Measurements from ENCODE around the gene SEMA3D. TPM values are rescaled to one million over a fixed set of nuclear protein-coding genes. Genes with fewer than 3 reads are reported as not detected.

SEMA3D gene
- total RNA-seq, 1 experiment from 2014 or later = 23.3 TPM

DNA sequence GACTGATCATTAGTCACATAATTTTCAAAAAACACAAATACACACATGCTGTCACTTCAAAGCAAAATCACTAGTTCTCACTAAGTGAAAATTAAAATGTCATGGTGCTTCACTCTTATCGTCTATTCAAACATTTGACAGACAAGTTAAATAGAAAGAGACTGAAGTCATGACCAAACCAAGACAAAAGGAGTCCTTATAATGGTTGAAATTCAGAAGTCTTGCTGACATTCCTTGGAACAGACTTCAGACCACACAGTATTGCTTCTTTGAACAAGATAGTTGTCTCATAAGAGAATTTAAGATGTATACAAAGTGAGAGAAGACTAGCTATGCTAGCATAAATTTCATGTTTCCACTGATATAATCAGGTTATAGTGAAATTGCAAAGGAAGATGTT lies 119.5 kb downstream of the SEMA3D start:
- Histone ChIP-seq H3K4me1 (ENCODE audit: insufficient read depth, low read length, poor library complexity, severe bottlenecking) (peaks cover 55% of the 10 kb centered on the region), H3K9me3 (ENCODE audit: low read depth, low read length, poor library complexity, severe bottlenecking) (no peaks in the 10 kb centered on the region), H3K27me3 (replicated peaks; ENCODE audit: insufficient read depth, low read depth, low read length, poor library complexity) (no peaks in the 10 kb centered on the region), H3K36me3 (ENCODE audit: insufficient read depth, low read length, poor library complexity, severe bottlenecking) (no peaks in the 10 kb centered on the region), H3K27ac (ENCODE audit: low read depth, low read length, poor library complexity, severe bottlenecking) (peak overlapping the region; percentile 76), H3K4me3 (ENCODE audit: low read depth, low read length, poor library complexity, severe bottlenecking) (no peak overlapping the region)
- ChIA-PET CTCF (no interaction called here), POLR2A (ENCODE audit: low non-redundant PET) (no interaction called here)
- intact Hi-C loops (cut with micrococcal nuclease; ENCODE audit: unreplicated experiment) = no loop called here
- no TSS peak for BruUV-seq (replicated peaks)
- no peak for DNase-seq (ENCODE audit: low spot score)
- TF ChIP-seq, protein P1, sequence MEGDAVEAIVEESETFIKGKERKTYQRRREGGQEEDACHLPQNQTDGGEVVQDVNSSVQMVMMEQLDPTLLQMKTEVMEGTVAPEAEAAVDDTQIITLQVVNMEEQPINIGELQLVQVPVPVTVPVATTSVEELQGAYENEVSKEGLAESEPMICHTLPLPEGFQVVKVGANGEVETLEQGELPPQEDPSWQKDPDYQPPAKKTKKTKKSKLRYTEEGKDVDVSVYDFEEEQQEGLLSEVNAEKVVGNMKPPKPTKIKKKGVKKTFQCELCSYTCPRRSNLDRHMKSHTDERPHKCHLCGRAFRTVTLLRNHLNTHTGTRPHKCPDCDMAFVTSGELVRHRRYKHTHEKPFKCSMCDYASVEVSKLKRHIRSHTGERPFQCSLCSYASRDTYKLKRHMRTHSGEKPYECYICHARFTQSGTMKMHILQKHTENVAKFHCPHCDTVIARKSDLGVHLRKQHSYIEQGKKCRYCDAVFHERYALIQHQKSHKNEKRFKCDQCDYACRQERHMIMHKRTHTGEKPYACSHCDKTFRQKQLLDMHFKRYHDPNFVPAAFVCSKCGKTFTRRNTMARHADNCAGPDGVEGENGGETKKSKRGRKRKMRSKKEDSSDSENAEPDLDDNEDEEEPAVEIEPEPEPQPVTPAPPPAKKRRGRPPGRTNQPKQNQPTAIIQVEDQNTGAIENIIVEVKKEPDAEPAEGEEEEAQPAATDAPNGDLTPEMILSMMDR (conservative IDR thresholded peaks at IDR 0.05; ENCODE audit: low read depth, low read length) = no peak
- TF ChIP-seq EZH2 (IDR thresholded peaks at IDR 0.05; ENCODE audit: borderline replicate concordance, low read depth, low read length, poor library complexity, severe bottlenecking) = no peak

DNA sequence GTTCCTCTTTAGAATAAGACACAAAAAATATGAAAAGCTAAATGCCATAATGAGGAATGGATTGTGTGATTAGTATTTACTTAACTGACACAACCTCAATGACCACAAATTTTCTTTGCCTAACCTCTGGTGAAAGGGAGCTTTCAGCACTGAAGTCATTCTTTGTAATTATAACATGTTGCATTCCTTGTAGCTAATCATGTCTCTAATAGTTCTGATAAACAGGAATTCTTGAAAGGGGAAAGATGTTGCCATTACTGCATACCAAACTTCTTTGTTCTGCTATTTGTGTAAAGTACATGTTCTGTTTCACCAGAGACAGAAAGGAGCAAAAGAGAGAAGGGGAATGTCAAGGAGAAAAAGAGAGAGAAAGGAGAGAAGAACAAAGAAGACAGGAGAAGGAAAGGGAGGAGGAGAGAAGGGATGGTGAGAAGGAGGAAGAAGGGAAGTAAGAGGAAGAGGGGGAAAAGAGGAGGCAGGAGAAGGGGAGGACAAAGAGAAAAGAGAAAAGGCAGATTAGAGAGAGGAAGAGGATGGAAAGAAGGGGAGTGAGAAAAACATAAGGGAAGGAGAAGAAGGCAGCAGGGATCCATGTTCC lies 120.9 kb downstream of the SEMA3D start:
- H3K36me3 ChIP-seq (ENCODE audit: insufficient read depth, low read length, poor library complexity, severe bottlenecking) = no peaks in the 10 kb centered on the region
- no TSS peak for BruUV-seq (replicated peaks)
- no peak for DNase-seq (ENCODE audit: low spot score)
- ChIA-PET POLR2A (ENCODE audit: low non-redundant PET) (no interaction called here), CTCF (no interaction called here)
- TF ChIP-seq, protein P1 (conservative IDR thresholded peaks at IDR 0.05; ENCODE audit: low read depth, low read length) = no peak
- no peak for TF ChIP-seq EZH2 (IDR thresholded peaks at IDR 0.05; ENCODE audit: borderline replicate concordance, low read depth, low read length, poor library complexity, severe bottlenecking)
- intact Hi-C loops (cut with micrococcal nuclease; ENCODE audit: unreplicated experiment) = no loop called here
- H3K27ac ChIP-seq (ENCODE audit: low read depth, low read length, poor library complexity, severe bottlenecking) = peak overlapping the region; percentile 76
- no peak overlapping the region for H3K4me3 ChIP-seq (ENCODE audit: low read depth, low read length, poor library complexity, severe bottlenecking)
- peaks cover 55% of the 10 kb centered on the region for H3K4me1 ChIP-seq (ENCODE audit: insufficient read depth, low read length, poor library complexity, severe bottlenecking)
- no peaks in the 10 kb centered on the region for H3K27me3 ChIP-seq (replicated peaks; ENCODE audit: insufficient read depth, low read depth, low read length, poor library complexity)
- no peaks in the 10 kb centered on the region for H3K9me3 ChIP-seq (ENCODE audit: low read depth, low read length, poor library complexity, severe bottlenecking)

DNA sequence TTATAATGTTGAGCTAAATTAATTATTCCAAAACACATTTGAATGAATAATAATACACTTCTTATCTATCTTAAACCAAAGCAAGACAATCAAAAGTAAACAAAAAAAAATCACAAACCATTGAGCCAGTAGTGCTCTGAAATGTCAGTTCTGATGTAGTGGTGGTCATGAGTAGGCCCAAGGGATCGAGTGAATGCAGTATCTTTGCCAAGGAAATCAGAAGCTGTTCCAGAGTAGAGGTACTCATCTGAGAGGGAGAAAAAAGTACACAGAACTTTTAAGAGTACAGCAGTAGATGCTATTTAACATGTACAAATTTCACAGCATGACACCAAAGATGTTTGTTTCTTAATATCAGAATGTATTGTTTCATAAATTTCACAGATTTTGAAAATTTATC lies 121.5 kb downstream of the SEMA3D start:
- no peak for DNase-seq (ENCODE audit: low spot score)

More for the DNA sequence above, 121.5 kb downstream of the SEMA3D start:
- TF ChIP-seq, protein P1 (conservative IDR thresholded peaks at IDR 0.05; ENCODE audit: low read depth, low read length) = no peak
- no peak for TF ChIP-seq EZH2 (IDR thresholded peaks at IDR 0.05; ENCODE audit: borderline replicate concordance, low read depth, low read length, poor library complexity, severe bottlenecking)
- ChIA-PET POLR2A (ENCODE audit: low non-redundant PET) (no interaction called here), CTCF (no interaction called here)
- no peaks in the 10 kb centered on the region for H3K36me3 ChIP-seq (ENCODE audit: insufficient read depth, low read length, poor library complexity, severe bottlenecking)
- H3K27ac ChIP-seq (ENCODE audit: low read depth, low read length, poor library complexity, severe bottlenecking) = peak overlapping the region; percentile 76
- H3K9me3 ChIP-seq (ENCODE audit: low read depth, low read length, poor library complexity, severe bottlenecking) = no peaks in the 10 kb centered on the region
- H3K4me3 ChIP-seq (ENCODE audit: low read depth, low read length, poor library complexity, severe bottlenecking) = no peak overlapping the region
- H3K27me3 ChIP-seq (replicated peaks; ENCODE audit: insufficient read depth, low read depth, low read length, poor library complexity) = no peaks in the 10 kb centered on the region
- intact Hi-C loops (cut with micrococcal nuclease; ENCODE audit: unreplicated experiment) = no loop called here
- BruUV-seq (replicated peaks) = no TSS peak
- peaks cover 55% of the 10 kb centered on the region for H3K4me1 ChIP-seq (ENCODE audit: insufficient read depth, low read length, poor library complexity, severe bottlenecking)

Measured in A673 (cell line).